H9 (cell line): Measurements from ENCODE around the gene CCDC40. TPM values are rescaled to one million over a fixed set of nuclear protein-coding genes. Genes with fewer than 3 reads are reported as not detected.

Source experiments
- DNase-seq: peaks from one replicate; pipeline ENCODE4 v3.0.0-alpha.2; 2017
- H2AFZ ChIP-seq: one replicate; pipeline ENCODE4 v1.6.1; 2013; ENCODE audit warnings: mild to moderate bottlenecking, low read length, control low read depth, moderate library complexity
- H2AK5ac ChIP-seq: 2 replicates; pipeline ENCODE4 v1.6.1; 2013; ENCODE audit warnings: low read length, control low read depth, mixed read lengths; ENCODE audit not compliant: insufficient read length
- H2BK120ac ChIP-seq: one replicate; pipeline ENCODE4 v1.6.1; 2013; ENCODE audit warnings: low read depth, mild to moderate bottlenecking, low read length, control low read depth, inconsistent platforms; ENCODE audit not compliant: poor library complexity, severe bottlenecking
- H2BK12ac ChIP-seq: 2 replicates; pipeline ENCODE4 v1.6.1; 2013; ENCODE audit warnings: low read length, control low read depth, mixed read lengths, low read depth; ENCODE audit not compliant: insufficient read length
- H2BK15ac ChIP-seq: 2 replicates; pipeline ENCODE4 v1.6.1; 2013; ENCODE audit warnings: low read depth, low read length, control low read depth
- H2BK20ac ChIP-seq: one replicate; pipeline ENCODE4 v1.6.1; 2013; ENCODE audit warnings: low read depth, mild to moderate bottlenecking, low read length, control low read depth, inconsistent platforms; ENCODE audit not compliant: poor library complexity, severe bottlenecking
- H2BK5ac ChIP-seq: 2 replicates; pipeline ENCODE4 v1.6.1; 2013; ENCODE audit warnings: low read length, control low read depth, mixed read lengths; ENCODE audit not compliant: insufficient read length
- H3K14ac ChIP-seq: 2 replicates; pipeline ENCODE4 v1.6.1; 2013; ENCODE audit warnings: low read length, control low read depth; ENCODE audit not compliant: insufficient read depth
- H3K18ac ChIP-seq: 2 replicates; pipeline ENCODE4 v1.6.1; 2013; ENCODE audit warnings: low read depth, mild to moderate bottlenecking, mixed read lengths, low read length, control low read depth; ENCODE audit not compliant: insufficient read length
- H3K23ac ChIP-seq: 2 replicates; pipeline ENCODE4 v1.6.1; 2013; ENCODE audit warnings: low read length, control low read depth, mixed read lengths, low read depth; ENCODE audit not compliant: insufficient read length
- H3K23me2 ChIP-seq: 2 replicates; pipeline ENCODE4 v1.6.1; 2013; ENCODE audit warnings: low read depth, mild to moderate bottlenecking, mixed read lengths, low read length, control low read depth; ENCODE audit not compliant: insufficient read length, poor library complexity, severe bottlenecking
- H3K27ac ChIP-seq: 2 replicates; pipeline ENCODE4 v1.5.1; 2013; ENCODE audit warnings: low read length, control low read depth, mixed read lengths, low read depth; ENCODE audit not compliant: insufficient read length
- H3K27me3 ChIP-seq: 2 replicates; pipeline ENCODE4 v1.6.1; 2013; ENCODE audit warnings: low read length, control low read depth, inconsistent platforms; ENCODE audit not compliant: insufficient read depth
- H3K4ac ChIP-seq: 2 replicates; pipeline ENCODE4 v1.6.1; 2013; ENCODE audit warnings: low read depth, mild to moderate bottlenecking, control low read depth, inconsistent platforms, low read length, moderate library complexity
- H3K4me1 ChIP-seq: 2 replicates; pipeline ENCODE4 v1.6.1; 2013; ENCODE audit warnings: low read length, control low read depth, inconsistent platforms; ENCODE audit not compliant: insufficient read depth
- H3K4me2 ChIP-seq: 2 replicates; pipeline ENCODE4 v1.6.1; 2013; ENCODE audit warnings: low read length, control low read depth, mixed read lengths; ENCODE audit not compliant: insufficient read length, insufficient read depth
- H3K56ac ChIP-seq: 2 replicates; pipeline ENCODE4 v1.6.1; 2013; ENCODE audit warnings: low read depth, mild to moderate bottlenecking, mixed read lengths, low read length, control low read depth; ENCODE audit not compliant: insufficient read length
- H3K79me1 ChIP-seq: 2 replicates; pipeline ENCODE4 v1.6.1; 2013; ENCODE audit warnings: low read depth, mild to moderate bottlenecking, moderate library complexity, low read length, control low read depth, inconsistent platforms; ENCODE audit not compliant: insufficient read depth, poor library complexity, severe bottlenecking
- H3K79me2 ChIP-seq: 2 replicates; pipeline ENCODE4 v1.6.1; 2013; ENCODE audit warnings: low read length, control low read depth, inconsistent platforms; ENCODE audit not compliant: insufficient read depth
- H3K9ac ChIP-seq: 2 replicates; pipeline ENCODE4 v1.6.1; 2013; ENCODE audit warnings: low read length, control low read depth, mixed read lengths; ENCODE audit not compliant: insufficient read length; ENCODE audit errors: extremely low read depth
- H3K9me3 ChIP-seq: one replicate; pipeline ENCODE4 v1.6.1; 2013; ENCODE audit warnings: low read depth, low read length, inconsistent platforms; ENCODE audit not compliant: control insufficient read depth
- H3T11ph ChIP-seq: one replicate; pipeline ENCODE4 v1.6.1; 2013; ENCODE audit warnings: mild to moderate bottlenecking, low read length, control low read depth, inconsistent platforms
- H4K20me1 ChIP-seq: one replicate; pipeline ENCODE4 v1.6.1; 2013; ENCODE audit not compliant: control insufficient read depth, insufficient read length, insufficient read depth
- H4K5ac ChIP-seq: 2 replicates; pipeline ENCODE4 v1.6.1; 2013; ENCODE audit warnings: low read depth, mild to moderate bottlenecking, mixed read lengths, low read length, control low read depth; ENCODE audit not compliant: insufficient read length
- H4K8ac ChIP-seq: replicated peaks from 2 replicates; pipeline ENCODE4 v1.6.1; 2013; ENCODE audit warnings: low read length, control low read depth, mixed read lengths, low read depth; ENCODE audit not compliant: insufficient read length
- H4K91ac ChIP-seq: 2 replicates; pipeline ENCODE4 v1.6.1; 2013; ENCODE audit warnings: low read depth, mild to moderate bottlenecking, moderate library complexity, mixed read lengths, low read length, control low read depth; ENCODE audit not compliant: insufficient read length
- H3K27ac Mint-ChIP-seq, 3 experiments: 2 replicates in 2 of 3; 3 replicates in 1 of 3; pipeline ENCODE4 v1.8.0; 2020 to 2021; ENCODE audit warnings: mixed read lengths in 3 of 3, mild to moderate bottlenecking in 1 of 3, moderate library complexity in 1 of 3
- H3K27me3 Mint-ChIP-seq: 2 replicates; pipeline ENCODE4 v1.8.0; 2021; ENCODE audit warnings: low read depth, mild to moderate bottlenecking, moderate library complexity, mixed read lengths
- H3K36me3 Mint-ChIP-seq, 3 experiments: 2 replicates in 2 of 3; 3 replicates in 1 of 3; pipeline ENCODE4 v1.8.0; 2020 to 2021; ENCODE audit warnings: low read depth in 3 of 3, mixed read lengths in 3 of 3; ENCODE audit not compliant: insufficient read depth in 1 of 3
- H3K4me1 Mint-ChIP-seq, 2 experiments: 2 replicates each; pipeline ENCODE4 v1.8.0; 2020; ENCODE audit warnings: mixed read lengths in 2 of 2
- H3K4me3 Mint-ChIP-seq, 2 experiments: 2 replicates in 1 of 2; 3 replicates in 1 of 2; pipeline ENCODE4 v1.8.0; 2020 to 2021; ENCODE audit warnings: mild to moderate bottlenecking in 2 of 2, mixed read lengths in 2 of 2, moderate library complexity in 1 of 2
- H3K9me3 Mint-ChIP-seq, 2 experiments: 2 replicates in 1 of 2; 3 replicates in 1 of 2; pipeline ENCODE4 v1.8.0; 2020; ENCODE audit warnings: mild to moderate bottlenecking in 2 of 2, mixed read lengths in 2 of 2, moderate library complexity in 1 of 2
- WGBS: extraction: QIAGEN DNeasy Blood & Tissue Kit; methylation state at CpG from one replicate; pipeline ENCODE4 v1.1.7; 2013; ENCODE audit warnings: missing lambda C conversion rate, low lambda C conversion rate, mixed read lengths; ENCODE audit not compliant: insufficient read length; ENCODE audit errors: extremely low coverage; 5-methylcytosine and 5-hydroxymethylcytosine counted together
- total RNA-seq: library from RNA; stranded (reverse); gene quantifications from 2 replicates; pipeline ENCODE4 v1.2.1, GENCODE V29; 2021
- TF ChIP-seq, protein P1 (sequence below): fragments of 200-600 bp; sonication (generic); conservative IDR thresholded peaks from 3 replicates; pipeline ENCODE4 v1.8.0; 2021; ENCODE audit warnings: antibody characterized with exemption, mild to moderate bottlenecking

The CCDC40 gene
- total RNA-seq, 1 experiment from 2014 or later, result 8.9 TPM

DNA sequence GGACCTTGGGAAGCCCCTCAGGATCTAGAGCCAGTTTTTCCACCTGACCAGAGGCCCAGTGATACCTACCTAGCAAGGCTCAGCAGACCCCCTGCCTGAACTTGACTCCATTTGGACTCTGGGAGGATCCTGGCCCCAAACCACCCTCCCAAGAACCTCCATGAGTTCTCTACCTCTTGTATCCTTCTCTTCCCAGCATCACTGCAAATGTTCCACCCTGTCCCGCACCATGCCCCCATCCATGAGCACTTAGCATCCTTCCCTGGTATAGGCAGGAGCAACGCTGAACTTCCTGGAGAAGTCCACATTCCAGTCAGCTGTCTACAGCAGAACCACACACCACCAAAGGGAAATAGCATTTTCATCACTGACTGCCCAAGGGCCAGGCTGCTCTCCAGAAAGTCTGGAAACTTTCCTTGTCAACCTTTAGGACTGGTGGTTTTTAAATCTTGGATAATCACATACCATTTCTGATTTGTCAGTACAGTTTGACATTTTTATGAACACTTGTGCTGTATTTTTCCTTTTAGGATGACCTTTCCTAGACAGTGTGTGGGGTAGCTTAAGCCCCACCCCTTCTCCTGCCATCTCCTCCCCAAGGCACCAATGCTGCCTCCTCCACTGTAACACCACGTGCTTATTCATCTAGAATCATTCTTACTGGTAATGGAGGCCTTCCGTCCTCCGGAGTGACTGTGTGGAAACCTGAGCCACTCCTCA is 96.6 kb downstream of the CCDC40 start:
- Histone ChIP-seq H3K4ac (no peak overlapping the region), H4K20me1 (no peaks in the 10 kb centered on the region), H3K79me2 (no peaks in the 10 kb centered on the region), H3K9me3 (no peaks in the 10 kb centered on the region), H2AFZ (no peak overlapping the region), H2BK12ac (no peak overlapping the region), H3K23me2 (no peaks in the 10 kb centered on the region), H3K27me3 (no peaks in the 10 kb centered on the region), H3K4me1 (no peaks in the 10 kb centered on the region; the same call in 1 of the 2 replicates), H3K4me2 (no peak overlapping the region), H3K9ac (no peak overlapping the region), H3K79me1 (no peaks in the 10 kb centered on the region), H2AK5ac (no peak overlapping the region), H2BK5ac (no peak overlapping the region), H3K27ac (no peak overlapping the region), H2BK15ac (no peak overlapping the region), H3K18ac (no peak overlapping the region), H2BK20ac (no peak overlapping the region), H3K23ac (no peak overlapping the region), H3K14ac (no peak overlapping the region), H4K8ac (no peak overlapping the region), H4K5ac (no peak overlapping the region), H2BK120ac (no peak overlapping the region), H3K56ac (no peak overlapping the region), H4K91ac (no peak overlapping the region), H3T11ph (no peak overlapping the region)
- Mint-ChIP-seq H3K36me3 (peaks cover 36 to 56% (median 54%) of the 10 kb centered on the region in 3 experiments), H3K4me1 (peaks cover 15 to 18% of the 10 kb centered on the region in 2 experiments), H3K9me3 (no peaks in the 10 kb centered on the region), H3K27me3 (no peaks in the 10 kb centered on the region), H3K27ac (peak overlapping the region in 1 of 3 experiments; percentile 62; a peak in 2 of 7 replicates), H3K4me3 (no peak overlapping the region)
- DNase-seq, result no peak
- WGBS, result no CpG with 5 or more reads among the region's 5 CpGs
- TF ChIP-seq, protein P1, sequence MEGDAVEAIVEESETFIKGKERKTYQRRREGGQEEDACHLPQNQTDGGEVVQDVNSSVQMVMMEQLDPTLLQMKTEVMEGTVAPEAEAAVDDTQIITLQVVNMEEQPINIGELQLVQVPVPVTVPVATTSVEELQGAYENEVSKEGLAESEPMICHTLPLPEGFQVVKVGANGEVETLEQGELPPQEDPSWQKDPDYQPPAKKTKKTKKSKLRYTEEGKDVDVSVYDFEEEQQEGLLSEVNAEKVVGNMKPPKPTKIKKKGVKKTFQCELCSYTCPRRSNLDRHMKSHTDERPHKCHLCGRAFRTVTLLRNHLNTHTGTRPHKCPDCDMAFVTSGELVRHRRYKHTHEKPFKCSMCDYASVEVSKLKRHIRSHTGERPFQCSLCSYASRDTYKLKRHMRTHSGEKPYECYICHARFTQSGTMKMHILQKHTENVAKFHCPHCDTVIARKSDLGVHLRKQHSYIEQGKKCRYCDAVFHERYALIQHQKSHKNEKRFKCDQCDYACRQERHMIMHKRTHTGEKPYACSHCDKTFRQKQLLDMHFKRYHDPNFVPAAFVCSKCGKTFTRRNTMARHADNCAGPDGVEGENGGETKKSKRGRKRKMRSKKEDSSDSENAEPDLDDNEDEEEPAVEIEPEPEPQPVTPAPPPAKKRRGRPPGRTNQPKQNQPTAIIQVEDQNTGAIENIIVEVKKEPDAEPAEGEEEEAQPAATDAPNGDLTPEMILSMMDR, result no peak
